Parathyroid adenoma (tissue), 2 donors: ENCODE results near the gene CACNA1C.

ENCODE experiments used
- H2AFZ ChIP-seq: fragments of 300-600 bp; sonication (generic); one replicate; pipeline ENCODE4 v1.7.0; 2017; ENCODE audit warnings: antibody characterized with exemption, mild to moderate bottlenecking
- H3K27ac ChIP-seq: fragments of 300-600 bp; sonication (generic); one replicate; pipeline ENCODE4 v1.7.0; 2017
- H3K27me3 ChIP-seq: fragments of 300-600 bp; sonication (generic); one replicate; pipeline ENCODE4 v1.7.0; 2017; ENCODE audit warnings: low read length; ENCODE audit not compliant: control insufficient read depth, insufficient read depth
- H3K36me3 ChIP-seq: fragments of 300-600 bp; sonication (generic); one replicate; pipeline ENCODE4 v1.7.0; 2017; ENCODE audit warnings: low read length; ENCODE audit not compliant: control insufficient read depth, insufficient read depth
- H3K4me1 ChIP-seq: fragments of 300-600 bp; sonication (generic); one replicate; pipeline ENCODE4 v1.7.0; 2017; ENCODE audit warnings: control low read depth
- H3K4me2 ChIP-seq: fragments of 300-600 bp; sonication (generic); one replicate; pipeline ENCODE4 v1.7.0; 2017; ENCODE audit warnings: low read length
- H3K4me3 ChIP-seq: fragments of 300-600 bp; sonication (generic); one replicate; pipeline ENCODE4 v1.7.0; 2017; ENCODE audit warnings: low read depth, low read length
- H3K79me2 ChIP-seq: fragments of 300-600 bp; sonication (generic); one replicate; pipeline ENCODE4 v1.7.0; 2017; ENCODE audit warnings: control low read depth
- H3K9ac ChIP-seq: fragments of 300-600 bp; sonication (generic); one replicate; pipeline ENCODE4 v1.7.0; 2017; ENCODE audit warnings: mild to moderate bottlenecking
- H3K9me3 ChIP-seq: fragments of 300-600 bp; sonication (generic); one replicate; pipeline ENCODE4 v1.7.0; 2017; ENCODE audit warnings: low read length; ENCODE audit not compliant: control insufficient read depth
- CTCF ChIP-seq: fragments of 300-600 bp; sonication (generic); IDR thresholded peaks from one replicate; pipeline ENCODE4 v1.7.0; 2017; ENCODE audit warnings: antibody characterized with exemption, mild to moderate bottlenecking
- donor health status: primary hyperparathyroidism.

Gene CACNA1C

GRCh38 chr12:2498964-2499500 lies 446.2 kb downstream of the CACNA1C start:
- TF ChIP-seq CTCF, result no peak
- H3K4me1 ChIP-seq, result no peaks in the 10 kb centered on the region
- no peak overlapping the region for H2AFZ ChIP-seq
- no peak overlapping the region for H3K27ac ChIP-seq
- no peaks in the 10 kb centered on the region for H3K36me3 ChIP-seq
- H3K79me2 ChIP-seq, result no peaks in the 10 kb centered on the region
- no peak overlapping the region for H3K4me3 ChIP-seq
- no peak overlapping the region for H3K4me2 ChIP-seq
- H3K9me3 ChIP-seq, result no peaks in the 10 kb centered on the region
- no peak overlapping the region for H3K9ac ChIP-seq
- no peaks in the 10 kb centered on the region for H3K27me3 ChIP-seq

- Histone ChIP-seq H3K27me3 (no peaks in the 10 kb centered on the region), H3K27ac (peak overlapping the region; percentile 49), H3K4me1 (no peaks in the 10 kb centered on the region), H3K79me2 (no peaks in the 10 kb centered on the region), H3K4me2 (no peak overlapping the region), H2AFZ (no peak overlapping the region), H3K4me3 (no peak overlapping the region), H3K36me3 (no peaks in the 10 kb centered on the region), H3K9me3 (no peaks in the 10 kb centered on the region), H3K9ac (no peak overlapping the region)
- no peak for TF ChIP-seq CTCF
These were observed 448.8 kb downstream of the CACNA1C start for GRCh38 chr12:2501464-2502191.

GRCh38 chr12:2503036-2503435 lies 450.2 kb downstream of the CACNA1C start:
- H3K4me2 ChIP-seq, result no peak overlapping the region
- no peak overlapping the region for H3K27ac ChIP-seq
- TF ChIP-seq CTCF, result no peak
- no peaks in the 10 kb centered on the region for H3K36me3 ChIP-seq
- no peaks in the 10 kb centered on the region for H3K27me3 ChIP-seq
- H3K4me1 ChIP-seq, result no peaks in the 10 kb centered on the region
- H3K4me3 ChIP-seq, result no peak overlapping the region
- H3K9ac ChIP-seq, result no peak overlapping the region
- H3K79me2 ChIP-seq, result no peaks in the 10 kb centered on the region
- no peaks in the 10 kb centered on the region for H3K9me3 ChIP-seq
- H2AFZ ChIP-seq, result no peak overlapping the region

GRCh38 chr12:2503762-2504161 lies 451.0 kb downstream of the CACNA1C start:
- no peak overlapping the region for H2AFZ ChIP-seq
- no peaks in the 10 kb centered on the region for H3K79me2 ChIP-seq
- no peaks in the 10 kb centered on the region for H3K36me3 ChIP-seq
- H3K27me3 ChIP-seq, result no peaks in the 10 kb centered on the region
- H3K9me3 ChIP-seq, result no peaks in the 10 kb centered on the region
- H3K27ac ChIP-seq, result no peak overlapping the region
- H3K4me3 ChIP-seq, result no peak overlapping the region
- no peaks in the 10 kb centered on the region for H3K4me1 ChIP-seq
- no peak overlapping the region for H3K4me2 ChIP-seq
- no peak overlapping the region for H3K9ac ChIP-seq
- no peak for TF ChIP-seq CTCF

- H3K36me3 ChIP-seq, result no peaks in the 10 kb centered on the region
- no peak overlapping the region for H3K9ac ChIP-seq
- H3K27me3 ChIP-seq, result no peaks in the 10 kb centered on the region
- no peaks in the 10 kb centered on the region for H3K79me2 ChIP-seq
- no peak overlapping the region for H3K27ac ChIP-seq
- H3K9me3 ChIP-seq, result no peaks in the 10 kb centered on the region
- no peak for TF ChIP-seq CTCF
- no peak overlapping the region for H2AFZ ChIP-seq
- H3K4me2 ChIP-seq, result no peak overlapping the region
- no peaks in the 10 kb centered on the region for H3K4me1 ChIP-seq
- no peak overlapping the region for H3K4me3 ChIP-seq
These were observed 451.8 kb downstream of the CACNA1C start for GRCh38 chr12:2504577-2504976.
